ENCODE data around the gene LRG1.

DNA sequence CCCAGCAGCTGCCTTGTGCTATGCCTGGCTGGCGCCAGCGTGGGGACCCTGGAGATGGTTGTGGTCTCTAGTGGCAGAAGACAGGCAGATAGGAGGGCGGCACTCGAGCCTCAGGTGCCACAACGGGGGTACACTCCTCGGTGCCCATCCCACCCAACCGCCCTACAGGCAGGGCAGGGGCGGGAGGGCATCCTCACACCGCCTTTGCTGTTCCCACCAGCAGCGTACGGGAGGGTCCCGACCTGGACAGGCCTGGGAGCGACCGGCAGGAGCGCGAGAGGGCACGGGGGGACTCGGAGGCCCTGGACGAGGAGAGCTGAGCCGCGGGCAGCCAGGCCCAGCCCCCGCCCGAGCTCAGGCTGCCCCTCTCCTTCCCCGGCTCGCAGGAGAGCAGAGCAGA, 38.1 kb downstream of the LRG1 start:
- TF ChIP-seq, protein P1, sequence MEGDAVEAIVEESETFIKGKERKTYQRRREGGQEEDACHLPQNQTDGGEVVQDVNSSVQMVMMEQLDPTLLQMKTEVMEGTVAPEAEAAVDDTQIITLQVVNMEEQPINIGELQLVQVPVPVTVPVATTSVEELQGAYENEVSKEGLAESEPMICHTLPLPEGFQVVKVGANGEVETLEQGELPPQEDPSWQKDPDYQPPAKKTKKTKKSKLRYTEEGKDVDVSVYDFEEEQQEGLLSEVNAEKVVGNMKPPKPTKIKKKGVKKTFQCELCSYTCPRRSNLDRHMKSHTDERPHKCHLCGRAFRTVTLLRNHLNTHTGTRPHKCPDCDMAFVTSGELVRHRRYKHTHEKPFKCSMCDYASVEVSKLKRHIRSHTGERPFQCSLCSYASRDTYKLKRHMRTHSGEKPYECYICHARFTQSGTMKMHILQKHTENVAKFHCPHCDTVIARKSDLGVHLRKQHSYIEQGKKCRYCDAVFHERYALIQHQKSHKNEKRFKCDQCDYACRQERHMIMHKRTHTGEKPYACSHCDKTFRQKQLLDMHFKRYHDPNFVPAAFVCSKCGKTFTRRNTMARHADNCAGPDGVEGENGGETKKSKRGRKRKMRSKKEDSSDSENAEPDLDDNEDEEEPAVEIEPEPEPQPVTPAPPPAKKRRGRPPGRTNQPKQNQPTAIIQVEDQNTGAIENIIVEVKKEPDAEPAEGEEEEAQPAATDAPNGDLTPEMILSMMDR (conservative IDR thresholded peaks at IDR 0.05; ENCODE audit: low read depth, low read length) = no peak
- no peak for TF ChIP-seq EZH2 (IDR thresholded peaks at IDR 0.05; ENCODE audit: borderline replicate concordance, low read depth, low read length, poor library complexity, severe bottlenecking)

All from A673 (cell line).